Measurements from ENCODE around the gene DIO1. TPM values are rescaled to one million over a fixed set of nuclear protein-coding genes. Genes with fewer than 3 reads are reported as not detected.

DIO1 gene
- total and polyA plus RNA-seq, 9 of the 15 experiments (the other 6 are each of a cell fraction or from before 2014, with no cell fraction given) = not detected

GRCh38 chr1:53945433-53946251, 51.7 kb downstream of the DIO1 start, which contains the start of gene IFT25 (continued):
- TF ChIP-seq ZNF589 (CRISPR knock-in tag; IDR thresholded peaks at IDR 0.05; ENCODE audit: low read depth) (no peak), SMARCE1 (IDR thresholded peaks at IDR 0.05) (peak; percentile 43; the same call in 1 of the 2 replicates), ESRRA (IDR thresholded peaks at IDR 0.05; ENCODE audit: borderline replicate concordance, low read depth) (peak; percentile 19; the same call in 1 of the 2 replicates), NFYB (IDR thresholded peaks at IDR 0.05; ENCODE audit: extremely low read depth, insufficient read length) (no peak), U2AF2 (optimal IDR thresholded peaks at IDR 0.05; ENCODE audit: low read depth, low read length) (no peak), CTBP1 (IDR thresholded peaks at IDR 0.05; ENCODE audit: borderline replicate concordance) (peak; percentile 74), ZNF639 (CRISPR knock-in tag; conservative IDR thresholded peaks at IDR 0.05 in 1 of 2, IDR thresholded peaks at IDR 0.05 in 1 of 2) (peak in 1 of 2 experiments; percentile 98; a peak in 2 of 4 replicates), HOMEZ (CRISPR knock-in tag; IDR thresholded peaks at IDR 0.05) (0 out of 2 replicates have a peak, but pooled peaks have one; percentile 57), CGGBP1 (CRISPR knock-in tag; IDR thresholded peaks at IDR 0.05) (peak; percentile 70; the same call in 1 of the 2 replicates), SIX5 (IDR thresholded peaks at IDR 0.05; ENCODE audit: borderline replicate concordance in 1 of 2, insufficient read depth in 1 of 2, low read depth in 1 of 2, low read length in 2 of 2) (no peak), ZBTB11 (CRISPR knock-in tag; IDR thresholded peaks at IDR 0.05) (peak in 1 of 3 experiments; percentile 19; a peak in 1 of 6 replicates), TBP (optimal IDR thresholded peaks at IDR 0.05; ENCODE audit: low read depth, low read length) (peak; percentile 60), ZKSCAN1 (IDR thresholded peaks at IDR 0.05; ENCODE audit: low read depth, low read length) (0 out of 2 replicates have a peak, but pooled peaks have one; percentile 25), MIER1 (IDR thresholded peaks at IDR 0.05; ENCODE audit: low read depth) (no peak), ELK1 (CRISPR knock-in tag; IDR thresholded peaks at IDR 0.05) (no peak)
